GM12875 (cell line): Measurements from ENCODE around the gene CENPB.

Source experiments
- H3K4me3 ChIP-seq: one replicate; pipeline ENCODE4 v1.5.1; 2011; ENCODE audit warnings: low read depth, low read length, control low read depth
- CTCF ChIP-seq: IDR thresholded peaks from 2 replicates; pipeline ENCODE4 v1.5.1; 2011; ENCODE audit warnings: low read depth, mild to moderate bottlenecking, control low read depth, inconsistent platforms, low read length, moderate library complexity, borderline replicate concordance; ENCODE audit not compliant: insufficient read depth

CENPB gene

GRCh38 chr20:3740615-3741301 is 45.8 kb downstream of the CENPB start:
- no peak overlapping the region for H3K4me3 ChIP-seq
- TF ChIP-seq CTCF, result no peak

- no peak for TF ChIP-seq CTCF
- H3K4me3 ChIP-seq, result no peak overlapping the region
Measured at GRCh38 chr20:3739926-3740451, 46.6 kb downstream of the CENPB start.

GRCh38 chr20:3739054-3739925 is 47.2 kb downstream of the CENPB start:
- TF ChIP-seq CTCF, result no peak
- H3K4me3 ChIP-seq, result no peak overlapping the region

- TF ChIP-seq CTCF, result no peak
- H3K4me3 ChIP-seq, result no peak overlapping the region
Measured at GRCh38 chr20:3738111-3739053, 48.2 kb downstream of the CENPB start.

- TF ChIP-seq CTCF, result no peak
- no peak overlapping the region for H3K4me3 ChIP-seq
Measured at GRCh38 chr20:3735768-3736167, 50.8 kb downstream of the CENPB start.

- TF ChIP-seq CTCF, result no peak
- no peak overlapping the region for H3K4me3 ChIP-seq
Measured at GRCh38 chr20:3734111-3734843, 52.3 kb downstream of the CENPB start.
